ENCODE results near the gene ACSS1. TPM values are rescaled to one million over a fixed set of nuclear protein-coding genes. Genes with fewer than 3 reads are reported as not detected.

ACSS1 gene
- total and polyA plus RNA-seq, 2 of the 8 experiments (the other 6 are each of a cell fraction or from before 2014, with no cell fraction given) = 2.6 to 3.4 TPM

DNA sequence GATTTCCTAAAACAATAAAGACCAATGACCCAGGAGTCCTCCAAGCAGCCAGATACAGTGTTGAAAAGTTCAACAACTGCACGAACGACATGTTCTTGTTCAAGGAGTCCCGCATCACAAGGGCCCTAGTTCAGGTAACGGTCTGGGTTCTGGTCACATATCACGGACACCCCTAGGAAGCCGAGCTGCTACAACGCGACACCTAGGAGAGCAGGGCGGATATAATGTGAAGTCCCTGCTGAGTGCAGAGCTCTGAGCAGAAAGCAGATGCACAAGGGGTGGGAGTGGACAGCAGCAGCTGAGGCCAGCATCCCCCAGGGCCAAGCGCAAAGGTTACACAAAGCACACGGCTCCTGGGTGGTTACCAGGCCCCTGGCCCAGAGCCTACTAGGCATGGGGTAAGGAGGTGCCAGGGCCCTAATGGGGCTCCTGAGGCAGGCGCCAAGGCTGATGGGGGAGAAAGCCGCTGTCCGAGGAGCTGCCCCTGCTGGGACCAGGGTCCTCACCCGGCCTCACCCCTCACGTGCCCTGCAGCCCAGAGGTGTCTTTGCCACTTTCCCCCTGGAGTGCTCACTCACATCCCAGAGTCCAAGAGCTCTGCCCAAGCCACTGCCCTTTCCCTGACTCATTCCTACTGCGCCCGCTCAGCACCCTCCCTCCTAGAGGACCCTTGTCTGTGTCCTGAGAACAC is 100.5 kb downstream of the ACSS1 start:
- DNase-seq (ENCODE audit: low read depth in 1 of 2, low spot score in 2 of 2) = peak in 1 of 2 experiments; percentile 33
- TF ChIP-seq, protein P1, sequence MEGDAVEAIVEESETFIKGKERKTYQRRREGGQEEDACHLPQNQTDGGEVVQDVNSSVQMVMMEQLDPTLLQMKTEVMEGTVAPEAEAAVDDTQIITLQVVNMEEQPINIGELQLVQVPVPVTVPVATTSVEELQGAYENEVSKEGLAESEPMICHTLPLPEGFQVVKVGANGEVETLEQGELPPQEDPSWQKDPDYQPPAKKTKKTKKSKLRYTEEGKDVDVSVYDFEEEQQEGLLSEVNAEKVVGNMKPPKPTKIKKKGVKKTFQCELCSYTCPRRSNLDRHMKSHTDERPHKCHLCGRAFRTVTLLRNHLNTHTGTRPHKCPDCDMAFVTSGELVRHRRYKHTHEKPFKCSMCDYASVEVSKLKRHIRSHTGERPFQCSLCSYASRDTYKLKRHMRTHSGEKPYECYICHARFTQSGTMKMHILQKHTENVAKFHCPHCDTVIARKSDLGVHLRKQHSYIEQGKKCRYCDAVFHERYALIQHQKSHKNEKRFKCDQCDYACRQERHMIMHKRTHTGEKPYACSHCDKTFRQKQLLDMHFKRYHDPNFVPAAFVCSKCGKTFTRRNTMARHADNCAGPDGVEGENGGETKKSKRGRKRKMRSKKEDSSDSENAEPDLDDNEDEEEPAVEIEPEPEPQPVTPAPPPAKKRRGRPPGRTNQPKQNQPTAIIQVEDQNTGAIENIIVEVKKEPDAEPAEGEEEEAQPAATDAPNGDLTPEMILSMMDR (IDR thresholded peaks at IDR 0.05; ENCODE audit: control extremely low read depth in 1 of 3, insufficient read depth in 1 of 3, low read depth in 1 of 3, low read length in 3 of 3) = no peak

More for the DNA sequence above, 100.5 kb downstream of the ACSS1 start:
- H3K9me3 ChIP-seq (ENCODE audit: insufficient read depth in 2 of 2, low read depth in 1 of 2, low read length in 1 of 2) = no peaks in the 10 kb centered on the region
- no peaks in the 10 kb centered on the region for H3K27me3 ChIP-seq (replicated peaks in 1 of 4; ENCODE audit: control insufficient read depth in 3 of 4, extremely low read depth in 1 of 4, insufficient read depth in 3 of 4, low read length in 3 of 4)
- H3K36me3 ChIP-seq (ENCODE audit: control insufficient read depth in 2 of 4, insufficient read depth in 4 of 4, low read length in 3 of 4) = peaks cover 0 to 2% (median under 1%) of the 10 kb centered on the region in 4 experiments; a peak in 3 of 8 replicates
- no peak overlapping the region for H3K4me3 ChIP-seq (ENCODE audit: extremely low read depth in 1 of 4, insufficient read depth in 2 of 4, low read depth in 3 of 4, low read length in 4 of 4)
- H2BK20ac ChIP-seq (ENCODE audit: low read length) = no peak overlapping the region
- ChIA-PET POLR2A (ENCODE audit: partially characterized antibody) (no interaction called here), CTCF (ENCODE audit: partially characterized antibody) (no interaction called here)
- 92% methylated on average over 18 of the region's 18 CpGs; no CpG with 5 or more reads in 1 of the 2 experiments for WGBS, 2 experiments (ENCODE audit: extremely low coverage in 1 of 2, insufficient coverage in 1 of 2, insufficient read length in 1 of 2, insufficient replicate concordance in 2 of 2, low coverage in 1 of 2, low lambda C conversion rate in 2 of 2, missing lambda C conversion rate in 1 of 2)
- H2AK5ac ChIP-seq (ENCODE audit: low read depth, low read length) = no peak overlapping the region
- no peaks in the 10 kb centered on the region for H3K79me2 ChIP-seq (ENCODE audit: control insufficient read depth in 1 of 2, insufficient read depth in 2 of 2, low read length in 2 of 2)
- no peaks in the 10 kb centered on the region for H3K23me2 ChIP-seq (ENCODE audit: low read depth, low read length)
- no peak overlapping the region for H2AFZ ChIP-seq (ENCODE audit: low read length)
- H2BK12ac ChIP-seq (ENCODE audit: low read depth, low read length) = no peak overlapping the region
- H3K9ac ChIP-seq (replicated peaks in 1 of 4; ENCODE audit: extremely low read depth in 1 of 4, low read depth in 3 of 4, low read length in 3 of 4) = no peak overlapping the region
- H3K18ac ChIP-seq (ENCODE audit: extremely low read depth, low read length) = no peak overlapping the region
- peaks cover 0 to 2% (median 0%) of the 10 kb centered on the region in 4 experiments; a peak in 1 of 7 replicates for H3K4me1 ChIP-seq (replicated peaks in 1 of 4; ENCODE audit: control insufficient read depth in 3 of 4, insufficient read depth in 4 of 4, low read length in 3 of 4)
- H2BK15ac ChIP-seq (ENCODE audit: low read length) = no peak overlapping the region
- H3K23ac ChIP-seq (ENCODE audit: insufficient read length) = no peak overlapping the region
- no peak overlapping the region for H2BK120ac ChIP-seq (replicated peaks; ENCODE audit: low read depth, low read length)
- peaks cover 0 to 2% of the 10 kb centered on the region in 2 experiments for H4K20me1 ChIP-seq (replicated peaks in 1 of 2; ENCODE audit: control insufficient read depth in 1 of 2, insufficient read depth in 2 of 2, low read length in 2 of 2)
- no peaks in the 10 kb centered on the region for H3K79me1 ChIP-seq (ENCODE audit: low read depth, low read length)
- H4K5ac ChIP-seq (ENCODE audit: insufficient read length, low read depth, low read length) = no peak overlapping the region
- no peak overlapping the region for H3K4ac ChIP-seq (replicated peaks; ENCODE audit: insufficient read length, low read depth, low read length)
- no peak overlapping the region for H4K8ac ChIP-seq (ENCODE audit: extremely low read depth, insufficient read depth, low read length)
- no peak overlapping the region for H3K4me2 ChIP-seq (ENCODE audit: insufficient read depth in 1 of 2, low read depth in 2 of 2, low read length in 2 of 2)
- FAIRE-seq = no peak
- H2BK5ac ChIP-seq (ENCODE audit: low read depth, low read length) = no peak overlapping the region
- H3K56ac ChIP-seq (replicated peaks; ENCODE audit: insufficient read length, low read depth, low read length) = no peak overlapping the region
- no peak overlapping the region for H3K14ac ChIP-seq (ENCODE audit: insufficient read length)
- H3K27ac ChIP-seq (ENCODE audit: low read depth, low read length) = no peak overlapping the region
- no peak overlapping the region for H4K91ac ChIP-seq (replicated peaks; ENCODE audit: insufficient read length, low read length)
